Smooth muscle cell of the brain vasculature (primary cell): ENCODE data around the gene CFP.

ENCODE experiments used
- DNase-seq: peaks from one replicate; pipeline ENCODE4 v3.0.0-alpha.2; 2012; ENCODE audit warnings: low read depth, low spot score

The CFP gene

DNA sequence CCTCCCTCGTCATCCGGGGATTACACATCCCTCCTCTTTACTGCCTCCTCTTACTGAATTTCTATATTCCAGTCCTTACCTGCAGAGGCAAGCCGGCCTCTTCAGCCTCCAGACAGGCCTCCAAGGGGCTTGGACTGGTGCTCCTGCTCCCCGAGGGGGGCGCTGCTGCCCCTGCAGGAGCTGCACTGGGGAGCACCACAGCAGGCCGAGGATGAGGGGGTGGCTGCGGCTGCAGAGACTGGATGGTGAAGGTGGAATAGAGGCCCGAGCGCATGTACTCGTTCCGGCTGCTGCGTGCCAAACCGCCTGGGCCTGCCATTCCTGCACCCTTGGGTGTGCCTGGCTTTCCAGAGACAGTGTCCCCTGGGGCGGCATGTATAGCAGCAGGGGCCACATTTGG, 9.1 kb upstream of the CFP start:
- no peak for DNase-seq

DNA sequence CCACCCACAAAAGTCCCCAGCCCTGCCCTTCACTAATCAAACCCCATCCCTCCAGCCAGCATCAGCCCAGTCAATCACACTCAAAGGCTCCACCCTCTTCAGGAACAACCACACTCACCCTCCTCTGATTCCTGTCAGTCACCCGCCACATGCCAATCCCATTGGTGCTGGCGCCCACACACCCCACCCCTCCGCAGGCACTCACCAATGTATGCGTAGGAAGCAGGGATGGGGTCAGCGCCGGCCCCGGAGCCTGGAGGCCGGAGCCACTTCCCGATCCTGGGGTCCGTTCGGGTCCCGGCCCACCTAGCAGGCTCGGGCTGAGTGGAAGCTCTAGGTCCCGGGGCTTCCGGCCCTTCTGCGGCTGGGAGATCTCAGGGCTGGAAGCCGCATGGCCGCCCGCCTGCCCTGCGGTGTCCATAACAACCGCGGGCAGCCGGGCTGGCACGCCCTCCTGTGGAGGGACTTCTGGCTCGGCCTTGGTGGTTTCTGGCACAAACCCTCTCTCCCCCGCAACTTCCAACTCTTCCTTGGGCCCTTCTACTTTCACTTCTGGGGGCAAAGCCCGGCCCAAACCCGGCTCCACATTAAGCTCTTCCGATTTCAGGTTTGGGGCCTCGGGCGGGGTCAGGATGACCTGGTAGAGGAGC, 7.9 kb upstream of the CFP start:
- no peak for DNase-seq

DNA sequence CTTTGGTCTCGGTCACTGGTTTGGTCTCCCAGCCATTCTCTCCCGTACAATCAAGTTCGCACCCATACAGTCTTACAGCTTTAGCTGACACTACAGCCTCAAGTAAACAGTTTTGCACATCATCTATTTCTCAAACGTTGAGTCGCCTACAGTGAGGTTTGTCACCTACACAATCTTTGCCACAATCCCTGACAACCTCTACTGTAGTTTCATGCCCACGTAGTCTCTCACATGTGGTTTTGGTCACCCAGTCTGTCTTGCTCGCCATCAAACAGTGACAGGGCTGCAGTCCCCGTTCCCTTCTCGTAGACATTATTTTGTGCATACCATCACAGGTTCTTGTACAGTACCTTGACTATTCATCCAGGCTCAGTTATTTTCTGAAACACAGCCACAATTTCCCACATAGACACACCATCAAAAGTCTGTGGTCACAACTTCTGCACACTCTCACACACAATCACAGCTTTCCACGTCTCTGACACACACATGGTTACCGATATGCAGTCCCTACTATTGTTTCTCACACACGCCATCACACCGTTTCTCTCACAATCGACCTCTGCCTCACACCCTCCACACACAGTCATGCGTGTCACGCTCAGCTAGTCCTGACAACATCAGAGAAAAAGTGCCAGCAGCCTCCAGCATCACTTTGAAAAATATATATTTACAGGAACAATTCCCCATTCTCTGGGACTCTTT, 5.3 kb upstream of the CFP start:
- no peak for DNase-seq

DNA sequence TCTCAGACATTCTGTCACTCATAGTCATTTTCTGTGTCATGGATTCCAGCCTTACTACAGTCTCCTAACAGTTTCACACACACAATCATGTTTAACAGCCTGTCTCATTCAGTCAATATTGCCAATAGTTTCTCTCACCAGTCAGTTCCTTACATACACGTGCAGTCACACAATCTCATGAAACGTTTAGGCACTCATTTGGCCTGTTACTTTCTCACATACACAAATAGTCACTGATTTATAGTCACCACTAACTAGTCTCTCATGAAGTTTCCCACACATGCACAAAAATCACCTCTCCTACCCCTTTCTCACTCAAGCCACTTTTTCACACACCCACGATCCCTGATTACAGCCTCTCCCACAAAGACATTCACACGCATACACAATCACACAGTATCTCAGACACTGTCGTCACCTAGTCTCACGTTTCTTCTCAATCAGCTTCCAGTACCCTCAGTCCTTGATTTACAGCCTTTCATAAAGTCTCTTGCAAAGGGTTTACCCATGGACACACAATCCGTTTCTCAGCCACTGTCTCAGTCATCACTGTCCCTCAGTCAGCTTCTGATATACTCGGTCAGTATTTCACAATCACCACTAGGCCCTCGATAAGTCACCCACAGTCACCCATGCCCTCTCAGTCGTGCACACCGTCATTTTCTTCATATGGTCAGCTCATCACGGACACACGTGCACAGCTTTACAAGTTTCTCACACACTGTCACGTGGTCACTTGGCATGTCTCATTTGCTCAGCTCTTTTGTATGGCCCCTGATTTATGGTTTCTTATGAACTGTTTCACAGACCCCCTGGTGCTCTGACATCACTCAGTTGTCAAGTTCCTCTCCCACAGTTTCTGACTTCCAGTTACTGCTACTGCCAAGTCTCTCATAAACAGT, 4.2 kb upstream of the CFP start:
- no peak for DNase-seq

- no peak for DNase-seq
These were observed 2.9 kb upstream of the CFP start for GRCh38 chrX:47632666-47633065.

DNA sequence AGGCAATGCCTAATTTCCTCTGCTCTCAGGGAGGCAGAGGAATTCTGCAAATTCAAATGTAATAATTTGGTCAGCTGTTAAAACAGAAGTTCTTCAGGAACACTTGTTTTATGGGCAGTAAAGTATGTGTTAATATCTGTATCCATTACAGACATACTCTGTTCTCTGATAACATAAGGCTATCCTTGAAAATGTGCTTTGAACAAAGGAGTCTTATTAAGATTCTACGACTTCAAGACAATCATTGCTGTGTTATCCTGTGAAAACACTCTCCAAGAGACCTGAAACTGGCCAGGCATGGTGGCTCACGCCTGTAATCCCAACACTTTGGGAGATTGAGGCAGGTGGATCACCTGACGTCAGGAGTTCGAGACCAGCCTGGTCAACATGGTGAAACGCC, 1.9 kb upstream of the CFP start:
- DNase-seq: no peak

DNA sequence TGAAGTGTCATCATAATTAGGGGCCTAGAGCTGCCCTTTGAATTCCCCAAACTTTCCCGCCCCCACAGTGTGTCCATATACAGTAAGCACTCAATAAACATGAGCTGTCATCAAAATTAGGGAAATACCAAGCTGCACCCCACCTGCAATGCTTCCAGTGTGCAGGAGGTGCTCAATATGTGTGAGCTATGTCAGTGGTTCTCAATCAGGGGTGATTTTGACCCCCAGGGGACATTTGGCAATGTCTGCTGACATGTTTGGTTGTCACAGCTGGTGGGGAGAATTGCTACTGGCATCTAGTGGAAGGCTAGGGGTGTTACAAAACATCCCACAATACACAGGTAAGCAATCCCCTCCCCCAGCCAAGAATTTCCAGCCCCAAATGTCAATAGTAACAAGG, 748 bp downstream of the CFP start:
- no peak for DNase-seq

DNA sequence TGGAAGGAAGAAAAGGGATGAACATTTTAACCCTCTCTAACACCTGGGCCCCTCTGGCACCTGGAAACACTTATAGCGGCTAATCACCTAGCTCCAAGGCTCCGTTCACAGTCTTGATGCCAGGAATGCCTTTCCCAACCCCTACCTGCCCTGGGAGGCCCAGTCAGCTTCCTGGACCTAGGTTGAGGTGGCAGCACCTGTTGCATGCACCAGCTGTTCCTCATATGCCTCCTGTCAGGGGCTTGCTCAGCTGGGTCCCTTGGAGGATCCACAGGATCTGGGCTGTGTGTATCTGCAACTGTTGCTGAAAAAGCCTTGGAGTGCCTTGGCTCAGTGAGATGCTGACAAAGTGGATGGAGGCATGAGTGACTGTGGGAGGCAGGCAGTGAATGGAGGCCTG, 4.4 kb downstream of the CFP start:
- DNase-seq: no peak

DNA sequence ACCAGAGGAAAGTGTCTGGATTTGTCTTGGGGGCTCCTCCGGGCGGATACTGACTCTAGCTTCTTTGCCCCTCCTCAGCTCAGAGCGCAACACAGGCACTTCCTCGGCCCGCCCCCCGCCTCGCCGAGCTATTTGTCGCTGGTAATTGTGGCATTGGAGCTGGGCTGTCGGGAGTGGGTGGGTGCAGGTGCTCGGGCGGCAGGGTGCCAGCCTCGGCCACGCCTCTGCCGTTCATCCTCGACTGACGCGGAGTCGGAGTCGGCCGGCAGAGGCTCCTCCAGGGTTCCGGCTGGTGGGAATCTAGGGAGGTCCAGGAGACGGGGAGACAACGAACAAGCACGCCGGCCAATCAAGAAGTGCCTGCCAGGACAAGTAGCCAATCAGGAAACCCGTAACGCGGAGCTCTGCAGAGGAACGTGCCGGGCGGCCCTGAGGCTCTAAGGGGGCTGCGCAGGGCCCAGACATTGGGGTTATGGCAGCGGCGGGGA, 6.1 kb downstream of the CFP start:
- no peak for DNase-seq

GRCh38 chrX:47621851-47622250, 7.9 kb downstream of the CFP start:
- DNase-seq: no peak

- DNase-seq: no peak
These were observed 9.4 kb downstream of the CFP start for GRCh38 chrX:47620303-47620685.

- DNase-seq: peak; percentile 31
These were observed 10.0 kb downstream of the CFP start, which contains the start of gene SYN1 for GRCh38 chrX:47619486-47620302. SYN1 (minus strand) TSS chrX:47619857; CDS start chrX:47619728, 129 bp downstream.

- no peak for DNase-seq
These were observed 10.7 kb downstream of the CFP start for GRCh38 chrX:47618923-47619485.

GRCh38 chrX:47614618-47615017, 15.1 kb downstream of the CFP start:
- no peak for DNase-seq

DNA sequence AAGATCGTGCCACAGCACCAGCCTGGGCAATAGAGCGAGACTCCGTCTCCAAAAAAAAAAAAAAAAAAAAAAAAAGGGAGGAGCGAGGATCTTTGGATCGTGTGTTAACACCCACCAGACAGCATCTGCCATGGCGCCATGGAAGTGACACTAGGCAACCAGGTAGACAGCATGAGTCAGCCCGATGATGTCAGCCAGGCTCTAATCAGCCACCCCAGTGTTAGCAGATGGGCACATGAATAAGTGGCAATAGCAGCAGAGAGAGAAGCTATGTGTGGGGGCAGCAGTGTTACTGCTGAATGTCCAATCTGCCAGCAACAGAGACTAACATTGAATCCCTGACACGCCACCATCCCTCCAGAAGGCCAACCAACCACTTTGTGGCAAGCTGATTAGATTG, 16.6 kb downstream of the CFP start:
- DNase-seq: no peak

DNA sequence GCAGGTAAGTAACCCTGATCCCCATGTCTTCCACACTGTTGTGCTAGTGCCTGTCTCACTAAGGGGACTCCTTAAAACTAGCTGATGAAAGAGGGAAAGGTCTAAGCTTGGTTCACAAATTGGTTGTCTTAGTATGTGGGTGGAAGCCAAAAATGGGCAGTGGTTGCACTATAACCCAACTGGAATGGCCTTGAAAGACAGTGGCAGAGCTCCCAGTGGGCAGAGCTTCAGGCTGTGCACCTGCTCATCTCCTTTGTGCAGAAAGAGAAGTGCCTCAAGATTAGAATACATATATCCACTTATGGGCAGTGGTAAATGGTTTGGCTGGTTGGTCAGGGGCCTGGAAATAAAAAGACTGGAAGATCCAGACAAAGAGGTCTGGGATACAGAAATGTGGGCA, 17.3 kb downstream of the CFP start:
- DNase-seq: no peak

DNA sequence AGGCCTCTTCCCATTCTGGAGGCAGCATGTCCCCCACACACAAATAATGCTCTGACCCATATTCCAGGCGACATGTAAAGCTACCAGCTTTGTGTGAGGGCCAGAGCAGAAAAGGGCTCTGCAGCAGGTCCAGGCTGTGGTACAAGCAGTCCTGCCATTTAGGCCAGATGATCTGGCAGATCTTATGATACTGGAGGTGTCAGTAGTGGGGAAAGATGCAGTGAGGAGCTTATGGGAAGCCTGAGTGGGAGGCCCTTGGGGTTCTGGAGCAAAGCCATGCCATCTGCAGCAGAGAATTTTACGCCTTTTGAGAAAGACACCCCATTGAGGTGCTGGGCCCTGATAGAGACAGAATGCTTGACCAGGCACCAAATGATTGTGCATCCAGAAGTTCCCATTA, 17.8 kb downstream of the CFP start:
- DNase-seq: no peak

DNA sequence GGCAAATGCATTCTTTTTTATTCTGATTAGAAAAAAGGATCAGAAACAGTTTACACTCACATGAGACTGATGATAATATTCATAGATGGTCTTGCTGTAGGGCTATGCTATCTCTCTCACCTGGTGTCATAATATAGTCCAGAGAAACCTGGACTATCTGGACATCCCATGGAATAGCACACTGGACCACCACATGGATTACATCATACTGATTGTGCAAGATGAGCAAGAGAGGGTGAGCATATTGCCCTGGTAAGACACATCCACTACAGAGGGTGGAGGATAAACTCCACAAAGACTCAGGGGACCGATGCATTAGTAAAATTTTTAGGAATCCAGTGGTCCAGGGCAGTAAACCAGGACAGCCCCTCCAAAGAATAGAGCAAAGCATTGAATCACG, 18.2 kb downstream of the CFP start:
- DNase-seq: no peak

GRCh38 chrX:47610511-47610910, 19.2 kb downstream of the CFP start:
- no peak for DNase-seq

- no peak for DNase-seq
These were observed 21.5 kb downstream of the CFP start for GRCh38 chrX:47608130-47608810.

DNA sequence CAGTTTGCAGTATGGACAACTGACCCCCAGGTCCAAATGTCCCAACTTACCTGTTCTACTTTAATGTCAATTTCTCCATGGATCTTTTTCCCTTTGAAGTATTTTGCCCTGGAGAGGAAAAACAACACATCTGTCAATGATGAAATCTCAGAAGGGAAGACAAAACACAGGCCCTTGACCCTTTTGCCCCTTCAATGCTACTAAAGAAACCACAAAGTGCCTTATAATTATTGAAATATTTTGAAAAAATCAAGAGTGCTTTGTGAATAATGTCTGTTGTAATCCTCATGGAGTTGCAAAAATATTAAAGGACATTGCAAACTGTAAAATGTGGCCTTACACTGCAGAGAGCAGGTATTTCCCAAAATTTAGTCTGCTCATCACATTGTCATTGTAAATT, 22.6 kb downstream of the CFP start:
- DNase-seq: no peak
